Islet of Langerhans (tissue), 1 donor: Measurements from ENCODE around the gene MKI67.
"Not testable (repeated sequence)": the region's sequence is repeated elsewhere in the genome, so short reads cannot be mapped to it uniquely, and the experiment has no call there.

Experiments
- FAIRE-seq: peaks from one replicate; lab custom pipeline; 2011; peaks lifted over from hg19 to GRCh38; lab: Jason Lieb, UNC

The MKI67 gene, protein sequence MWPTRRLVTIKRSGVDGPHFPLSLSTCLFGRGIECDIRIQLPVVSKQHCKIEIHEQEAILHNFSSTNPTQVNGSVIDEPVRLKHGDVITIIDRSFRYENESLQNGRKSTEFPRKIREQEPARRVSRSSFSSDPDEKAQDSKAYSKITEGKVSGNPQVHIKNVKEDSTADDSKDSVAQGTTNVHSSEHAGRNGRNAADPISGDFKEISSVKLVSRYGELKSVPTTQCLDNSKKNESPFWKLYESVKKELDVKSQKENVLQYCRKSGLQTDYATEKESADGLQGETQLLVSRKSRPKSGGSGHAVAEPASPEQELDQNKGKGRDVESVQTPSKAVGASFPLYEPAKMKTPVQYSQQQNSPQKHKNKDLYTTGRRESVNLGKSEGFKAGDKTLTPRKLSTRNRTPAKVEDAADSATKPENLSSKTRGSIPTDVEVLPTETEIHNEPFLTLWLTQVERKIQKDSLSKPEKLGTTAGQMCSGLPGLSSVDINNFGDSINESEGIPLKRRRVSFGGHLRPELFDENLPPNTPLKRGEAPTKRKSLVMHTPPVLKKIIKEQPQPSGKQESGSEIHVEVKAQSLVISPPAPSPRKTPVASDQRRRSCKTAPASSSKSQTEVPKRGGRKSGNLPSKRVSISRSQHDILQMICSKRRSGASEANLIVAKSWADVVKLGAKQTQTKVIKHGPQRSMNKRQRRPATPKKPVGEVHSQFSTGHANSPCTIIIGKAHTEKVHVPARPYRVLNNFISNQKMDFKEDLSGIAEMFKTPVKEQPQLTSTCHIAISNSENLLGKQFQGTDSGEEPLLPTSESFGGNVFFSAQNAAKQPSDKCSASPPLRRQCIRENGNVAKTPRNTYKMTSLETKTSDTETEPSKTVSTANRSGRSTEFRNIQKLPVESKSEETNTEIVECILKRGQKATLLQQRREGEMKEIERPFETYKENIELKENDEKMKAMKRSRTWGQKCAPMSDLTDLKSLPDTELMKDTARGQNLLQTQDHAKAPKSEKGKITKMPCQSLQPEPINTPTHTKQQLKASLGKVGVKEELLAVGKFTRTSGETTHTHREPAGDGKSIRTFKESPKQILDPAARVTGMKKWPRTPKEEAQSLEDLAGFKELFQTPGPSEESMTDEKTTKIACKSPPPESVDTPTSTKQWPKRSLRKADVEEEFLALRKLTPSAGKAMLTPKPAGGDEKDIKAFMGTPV (N-terminal part only)

GRCh38 chr10:128125944-128126764, at the start of gene MKI67:
TSS of gene MKI67 (minus strand) at chr10:128126423. CDS start at chr10:128125667, 756 bp downstream.
- no peak for FAIRE-seq

- no peak for FAIRE-seq
These were observed 48.6 kb upstream of the MKI67 start for GRCh38 chr10:128174581-128175559.

GRCh38 chr10:128173386-128173785, 47.2 kb upstream of the MKI67 start:
- no peak for FAIRE-seq

GRCh38 chr10:128172756-128173155, 46.5 kb upstream of the MKI67 start:
- no peak for FAIRE-seq

GRCh38 chr10:128169811-128170379, 43.7 kb upstream of the MKI67 start:
- FAIRE-seq = no peak

DNA sequence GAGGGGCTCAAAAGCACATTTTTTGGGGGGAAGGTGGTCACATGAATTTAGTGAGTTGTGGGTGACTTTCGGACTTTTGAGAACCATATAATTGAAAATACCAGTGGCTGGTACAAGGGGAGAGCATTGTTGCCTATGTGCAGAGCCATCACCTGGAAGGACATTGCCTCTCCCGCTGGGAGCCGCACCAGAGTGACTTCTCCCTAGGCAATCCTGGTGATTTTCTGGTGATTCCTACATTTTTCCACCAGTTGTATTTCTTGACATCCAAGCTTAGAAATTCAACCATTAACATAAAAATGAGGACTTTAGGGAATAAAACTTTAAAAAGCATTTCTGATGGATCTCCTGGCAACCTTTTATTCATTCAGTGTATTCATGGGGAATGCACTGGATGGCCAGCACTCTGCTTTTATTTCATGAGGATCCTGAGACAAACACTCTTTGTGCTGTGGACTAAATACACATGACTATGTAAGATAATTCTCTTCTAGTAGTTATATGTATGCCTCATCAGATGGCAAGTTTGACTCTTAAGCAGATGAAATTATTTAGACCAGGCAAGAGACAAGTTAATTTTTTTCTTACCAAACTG, 41.8 kb upstream of the MKI67 start:
- FAIRE-seq = no peak

- FAIRE-seq = not testable (repeated sequence)
These were observed 40.9 kb upstream of the MKI67 start for GRCh38 chr10:128167123-128167522.

DNA sequence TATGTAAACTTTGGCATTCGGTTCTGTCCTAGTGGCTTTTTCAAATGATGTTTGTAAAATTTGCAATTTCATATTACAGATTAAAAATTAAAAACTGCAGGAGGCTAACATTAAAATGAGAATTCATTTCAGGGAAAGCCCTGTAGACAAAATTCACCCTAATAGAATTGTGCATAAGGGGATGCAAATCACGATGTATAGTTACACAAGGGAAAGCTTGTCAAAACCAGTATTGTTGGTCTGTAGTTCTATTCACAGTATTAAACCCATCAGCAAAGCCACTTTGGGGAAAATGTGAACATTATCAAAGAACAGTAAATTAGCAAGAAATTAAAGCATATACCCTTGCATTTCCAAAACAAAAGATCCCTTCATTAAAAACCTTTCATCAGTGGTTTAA, 39.9 kb upstream of the MKI67 start:
- no peak for FAIRE-seq

DNA sequence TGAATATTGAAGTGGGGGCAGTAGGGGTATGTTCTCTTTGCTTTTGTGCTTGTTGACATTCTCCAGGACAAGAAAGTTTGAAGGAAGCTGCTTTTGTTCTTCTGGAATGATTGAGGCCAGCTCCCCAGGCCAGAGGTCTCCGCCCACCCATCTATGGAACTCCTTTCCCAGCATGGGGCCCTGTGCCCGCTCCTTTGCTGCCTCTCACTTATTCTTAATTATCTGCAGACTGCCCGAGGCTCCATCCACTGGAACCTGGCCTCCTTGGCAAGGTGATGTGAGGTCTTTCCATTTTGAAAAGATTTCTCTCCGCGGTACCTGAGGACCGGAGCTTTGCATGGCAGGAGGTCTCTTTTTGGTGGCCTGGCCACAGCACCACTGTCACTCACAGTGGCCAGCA, 39.3 kb upstream of the MKI67 start:
- FAIRE-seq = no peak

- no peak for FAIRE-seq
These were observed 37.5 kb upstream of the MKI67 start for GRCh38 chr10:128163701-128164100.

GRCh38 chr10:128161031-128161430, 34.8 kb upstream of the MKI67 start:
- FAIRE-seq = no peak

DNA sequence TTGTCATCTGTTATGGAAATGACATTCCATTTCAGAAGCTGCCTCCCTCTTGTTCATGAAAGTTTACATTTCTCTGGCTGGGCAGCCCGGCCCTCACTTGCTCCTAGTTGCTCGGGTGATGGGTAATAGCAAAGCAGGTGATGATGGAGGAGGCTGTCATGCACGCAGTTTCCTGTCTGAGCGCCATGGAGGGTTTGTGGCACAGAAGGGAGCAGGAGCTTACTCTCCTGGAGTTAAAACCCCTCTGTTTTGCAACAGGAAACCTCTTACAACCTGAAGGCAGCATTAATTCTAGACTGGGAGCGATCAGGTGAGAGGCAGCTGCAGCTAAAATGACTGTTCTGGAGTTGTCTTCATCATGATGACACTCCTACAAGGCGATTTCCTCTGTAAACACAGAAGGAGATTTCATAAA, 34.1 kb upstream of the MKI67 start:
- FAIRE-seq = no peak

- FAIRE-seq = no peak
These were observed 32.0 kb upstream of the MKI67 start for GRCh38 chr10:128158021-128158795.

DNA sequence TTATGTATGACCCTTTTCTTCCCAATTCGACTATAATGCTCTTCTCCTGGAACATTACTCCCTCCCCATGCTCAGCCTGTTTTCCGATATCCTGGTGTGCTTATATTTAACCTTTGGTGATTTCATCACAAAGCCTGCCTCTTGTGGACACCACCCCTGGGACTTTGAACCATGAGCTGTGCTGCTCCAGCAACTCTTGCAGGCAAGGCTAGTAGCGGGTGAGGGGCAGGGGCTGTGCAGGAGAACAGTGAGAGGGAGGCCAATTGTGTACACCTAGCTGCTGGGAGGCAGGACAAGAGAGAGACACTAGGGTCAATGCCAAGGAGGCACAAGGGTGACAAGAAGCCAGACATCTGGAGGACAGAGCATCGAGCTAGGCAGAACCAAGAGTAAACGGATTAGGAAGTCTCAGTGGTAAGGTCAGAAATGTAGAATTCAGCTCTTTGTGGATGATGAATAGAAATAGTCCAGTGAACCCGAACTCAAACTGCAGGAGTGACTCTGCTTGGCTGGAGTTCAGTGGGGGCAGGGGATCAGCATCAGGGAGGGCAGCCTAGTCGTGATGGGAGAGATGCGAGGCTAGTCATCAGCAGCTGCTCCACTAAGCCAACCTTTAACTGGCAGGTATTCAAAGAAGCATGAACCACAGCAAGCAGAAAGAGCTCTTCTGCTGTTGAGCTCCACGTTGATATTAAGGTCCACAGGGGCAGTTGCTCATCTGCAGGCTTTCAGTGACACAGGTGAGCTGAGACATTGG, 31.0 kb upstream of the MKI67 start:
- FAIRE-seq = no peak

- FAIRE-seq = no peak
These were observed 26.7 kb upstream of the MKI67 start for GRCh38 chr10:128152741-128153580.

- FAIRE-seq = no peak
These were observed 24.8 kb upstream of the MKI67 start for GRCh38 chr10:128151031-128151430.

DNA sequence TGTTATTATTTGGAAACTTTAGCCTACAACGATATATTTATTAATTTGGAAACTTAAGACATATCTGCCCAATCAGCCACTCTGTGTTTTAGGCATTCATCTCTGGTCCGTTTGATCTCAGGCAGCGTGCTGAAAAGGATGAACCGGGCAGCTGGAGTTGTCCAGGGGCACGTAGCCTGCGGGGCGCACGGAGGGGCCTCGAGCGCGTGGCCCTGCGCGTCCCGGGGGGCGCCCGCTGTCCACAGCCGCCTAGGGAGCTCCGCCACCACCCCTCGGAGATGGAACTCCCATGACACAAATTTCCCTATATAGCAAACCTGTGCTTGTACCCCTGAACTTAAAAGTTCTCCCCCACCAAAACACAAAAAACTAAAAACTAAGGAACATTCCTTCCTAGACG, 24.3 kb upstream of the MKI67 start:
- no peak for FAIRE-seq
